HG03159 (cell line): ENCODE measurements around the gene STAM2.
A peak's percentile ranks its signal among the peaks of the same experiment; 100 is the strongest.
"Not testable (repeated sequence)": the region's sequence is repeated elsewhere in the genome, so short reads cannot be mapped to it uniquely, and the experiment has no call there.

Experiments
- ATAC-seq: cut with Tn5 transposase; IDR thresholded peaks from one replicate; pipeline ENCODE4 v1.9.1; 2021; ENCODE audit warnings: mild to moderate bottlenecking, moderate library complexity; ENCODE audit not compliant: unreplicated experiment

STAM2 gene

GRCh38 chr2:152114366-152114765 is 61.2 kb downstream of the STAM2 start:
- ATAC-seq = no peak

GRCh38 chr2:152107140-152107539 is 68.4 kb downstream of the STAM2 start:
- ATAC-seq = not testable (repeated sequence)

- ATAC-seq = no peak
Observed at GRCh38 chr2:152106464-152106863, 69.1 kb downstream of the STAM2 start.

- ATAC-seq = no peak
Observed at GRCh38 chr2:152103271-152103670, 72.3 kb downstream of the STAM2 start.

GRCh38 chr2:152100961-152101360 is 74.6 kb downstream of the STAM2 start:
- no peak for ATAC-seq

GRCh38 chr2:152099367-152100050 is 76.1 kb downstream of the STAM2 start:
- no peak for ATAC-seq

GRCh38 chr2:152098496-152099366 is 76.8 kb downstream of the STAM2 start, which contains the start of gene CACNB4:
Gene CACNB4, minus strand, starts transcription at chr2:152099044.
- ATAC-seq = peak; percentile 32

GRCh38 chr2:152097801-152098495 is 77.6 kb downstream of the STAM2 start:
- peak; percentile 39 for ATAC-seq

- ATAC-seq = no peak
Observed at GRCh38 chr2:152097290-152097800, 78.2 kb downstream of the STAM2 start.

GRCh38 chr2:152095146-152095545 is 80.4 kb downstream of the STAM2 start:
- ATAC-seq = no peak

- ATAC-seq = no peak
Observed at GRCh38 chr2:152094014-152094413, 81.5 kb downstream of the STAM2 start.

GRCh38 chr2:152093464-152093863 is 82.1 kb downstream of the STAM2 start:
- ATAC-seq = no peak

GRCh38 chr2:152092095-152092494 is 83.5 kb downstream of the STAM2 start:
- ATAC-seq = no peak

- not testable (repeated sequence) for ATAC-seq
Observed at GRCh38 chr2:152090726-152091125, 84.8 kb downstream of the STAM2 start.

- no peak for ATAC-seq
Observed at GRCh38 chr2:152089238-152089637, 86.3 kb downstream of the STAM2 start.

GRCh38 chr2:152088006-152088405 is 87.6 kb downstream of the STAM2 start:
- ATAC-seq = no peak

GRCh38 chr2:152086231-152086630 is 89.3 kb downstream of the STAM2 start:
- ATAC-seq = no peak

- no peak for ATAC-seq
Observed at GRCh38 chr2:152084076-152084475, 91.5 kb downstream of the STAM2 start.

- no peak for ATAC-seq
Observed at GRCh38 chr2:152083202-152083875, 92.2 kb downstream of the STAM2 start.

GRCh38 chr2:152078662-152079061 is 96.9 kb downstream of the STAM2 start:
- ATAC-seq = peak; percentile 80

- ATAC-seq = no peak
Observed at GRCh38 chr2:152078023-152078422, 97.5 kb downstream of the STAM2 start.
